ENCODE measurements around the gene RIMBP3B. TPM values are rescaled to one million over a fixed set of nuclear protein-coding genes. Genes with fewer than 3 reads are reported as not detected.
"Not testable (repeated sequence)": the region's sequence is repeated elsewhere in the genome, so short reads cannot be mapped to it uniquely, and the experiment has no call there.

RIMBP3B gene
- total RNA-seq, 1 donor from 2014 or later: not detected

GRCh38 chr22:21416375-21416774, 32.8 kb downstream of the RIMBP3B start:
- DNase-seq (ENCODE audit: low read depth): not testable (repeated sequence)

GRCh38 chr22:21417227-21417746, 33.7 kb downstream of the RIMBP3B start, which contains the start of gene HIC2:
Gene HIC2 (plus strand): TSS chr22:21417371. CDS start chr22:21442832, 25,461 bp downstream.
- H3K4me3 ChIP-seq (ENCODE audit: low read depth, low read length): peak within 1 kb of the TSS; percentile 43
- DNase-seq (ENCODE audit: low read depth): not testable (repeated sequence)

More at GRCh38 chr22:21416375-21416774, 32.8 kb downstream of the RIMBP3B start:
- H3K4me3 ChIP-seq (ENCODE audit: low read depth, low read length): not testable (repeated sequence)

- not testable (repeated sequence) for DNase-seq (ENCODE audit: low read depth)
- H3K4me3 ChIP-seq (ENCODE audit: low read depth, low read length): peak overlapping the region; percentile 43
These were observed 34.3 kb downstream of the RIMBP3B start for GRCh38 chr22:21417853-21418252.

- not testable (repeated sequence) for H3K4me3 ChIP-seq (ENCODE audit: low read depth, low read length); DNase-seq (ENCODE audit: low read depth)
These were observed 35.6 kb downstream of the RIMBP3B start for GRCh38 chr22:21418974-21419638.

- not testable (repeated sequence) for DNase-seq (ENCODE audit: low read depth); H3K4me3 ChIP-seq (ENCODE audit: low read depth, low read length)
These were observed 36.7 kb downstream of the RIMBP3B start for GRCh38 chr22:21420180-21420763.

- not testable (repeated sequence) for DNase-seq (ENCODE audit: low read depth); H3K4me3 ChIP-seq (ENCODE audit: low read depth, low read length)
These were observed 40.6 kb downstream of the RIMBP3B start for GRCh38 chr22:21424084-21424709.

GRCh38 chr22:21434378-21435233, 51.1 kb downstream of the RIMBP3B start:
- not testable (repeated sequence) for DNase-seq (ENCODE audit: low read depth); H3K4me3 ChIP-seq (ENCODE audit: low read depth, low read length)

- not testable (repeated sequence) for H3K4me3 ChIP-seq (ENCODE audit: low read depth, low read length); DNase-seq (ENCODE audit: low read depth)
These were observed 52.7 kb downstream of the RIMBP3B start for GRCh38 chr22:21435998-21436810.

GRCh38 chr22:21438013-21438412, 54.5 kb downstream of the RIMBP3B start:
- not testable (repeated sequence) for H3K4me3 ChIP-seq (ENCODE audit: low read depth, low read length); DNase-seq (ENCODE audit: low read depth)

Other genes starting within 250 kb of the RIMBP3B start
- 4.4 and 5.3 TPM in 2 replicates for gene HIC2, start 33.6 kb downstream of the RIMBP3B start, total RNA-seq
- gene TMEM191C, start 83.6 kb downstream of the RIMBP3B start, total RNA-seq: 1.8 and 3.8 TPM in 2 replicates
- 0.12 TPM in 1 of 2 replicates, not detected in the other for gene RIMBP3C, start 167.7 kb downstream of the RIMBP3B start, total RNA-seq
- gene UBE2L3, start 184.0 kb downstream of the RIMBP3B start, total RNA-seq: 102 and 113 TPM in 2 replicates
- 123 TPM in 2 replicates for gene YDJC, start 246.3 kb downstream of the RIMBP3B start, total RNA-seq
- gene CCDC116, start 249.0 kb downstream of the RIMBP3B start, total RNA-seq: 0.17 and 0.29 TPM in 2 replicates